HFF-Myc (cell line): ENCODE results near the gene VANGL1.

ENCODE experiments used
- DNase-seq: peaks from one replicate; pipeline ENCODE4 v3.0.0-alpha.2; 2011; ENCODE audit warnings: low read depth; ENCODE audit errors: extremely low read depth
- H3K4me3 ChIP-seq: replicated peaks from 2 replicates; pipeline ENCODE4 v1.5.1; 2011; ENCODE audit warnings: low read depth, mild to moderate bottlenecking, control low read depth, low read length
- CTCF ChIP-seq: IDR thresholded peaks from 2 replicates; pipeline ENCODE4 v1.5.1; 2012; ENCODE audit warnings: mild to moderate bottlenecking, low read depth, low read length, control low read depth; ENCODE audit errors: missing control alignments

The VANGL1 gene

GRCh38 chr1:115679141-115679611, 37.4 kb downstream of the VANGL1 start:
- TF ChIP-seq CTCF = no peak
- no peak overlapping the region for H3K4me3 ChIP-seq
- DNase-seq = peak; percentile 24

GRCh38 chr1:115680730-115681111, 39.0 kb downstream of the VANGL1 start:
- DNase-seq = no peak
- H3K4me3 ChIP-seq = no peak overlapping the region
- TF ChIP-seq CTCF = no peak

- H3K4me3 ChIP-seq = no peak overlapping the region
- TF ChIP-seq CTCF = no peak
- DNase-seq = no peak
These were observed 41.0 kb downstream of the VANGL1 start for GRCh38 chr1:115682792-115683191.

GRCh38 chr1:115685029-115685705, 43.4 kb downstream of the VANGL1 start:
- DNase-seq = no peak

GRCh38 chr1:115687744-115688143, 46.0 kb downstream of the VANGL1 start:
- no peak for TF ChIP-seq CTCF
- DNase-seq = no peak
- no peak overlapping the region for H3K4me3 ChIP-seq

More at GRCh38 chr1:115685029-115685705, 43.4 kb downstream of the VANGL1 start:
- H3K4me3 ChIP-seq = no peak overlapping the region
- TF ChIP-seq CTCF = no peak

- no peak for TF ChIP-seq CTCF
These were observed 49.2 kb downstream of the VANGL1 start for GRCh38 chr1:115690972-115691371.

GRCh38 chr1:115692224-115692623, 50.5 kb downstream of the VANGL1 start:
- no peak for TF ChIP-seq CTCF
- DNase-seq = no peak
- no peak overlapping the region for H3K4me3 ChIP-seq

More at GRCh38 chr1:115690972-115691371, 49.2 kb downstream of the VANGL1 start:
- H3K4me3 ChIP-seq = no peak overlapping the region
- DNase-seq = no peak
